DOHH2 (cell line): Measurements from ENCODE around the gene SESN2.

ENCODE experiments used
- H3F3A ChIP-seq: fragments of 200-600 bp; sonication (generic), shearing (Covaris generic); 2 replicates; pipeline ENCODE4 v1.6.0; 2016; ENCODE audit warnings: antibody characterized with exemption, mild to moderate bottlenecking; ENCODE audit not compliant: control insufficient read depth, insufficient read depth
- H3K27ac ChIP-seq: fragments of 200-600 bp; sonication (generic); 2 replicates; pipeline ENCODE4 v1.5.1; 2014; ENCODE audit warnings: low read depth, mild to moderate bottlenecking, low read length, moderate library complexity
- H3K27me3 ChIP-seq: fragments of 200-600 bp; sonication (generic); 2 replicates; pipeline ENCODE4 v1.6.1; 2014; ENCODE audit warnings: mild to moderate bottlenecking, low read length, mixed read lengths; ENCODE audit not compliant: control insufficient read depth
- H3K36me3 ChIP-seq: fragments of 200-600 bp; sonication (generic); 2 replicates; pipeline ENCODE4 v1.6.1; 2014; ENCODE audit warnings: mild to moderate bottlenecking, low read length, moderate library complexity, mixed read lengths; ENCODE audit not compliant: control insufficient read depth
- H3K4me1 ChIP-seq: fragments of 200-600 bp; sonication (generic); 2 replicates; pipeline ENCODE4 v1.6.1; 2014; ENCODE audit warnings: mild to moderate bottlenecking, low read length, mixed read lengths; ENCODE audit not compliant: control insufficient read depth
- H3K4me2 ChIP-seq: fragments of 200-600 bp; sonication (generic); 2 replicates; pipeline ENCODE4 v1.6.0; 2014; ENCODE audit warnings: mild to moderate bottlenecking, low read length, moderate library complexity
- H3K4me3 ChIP-seq: fragments of 200-600 bp; sonication (generic); 2 replicates; pipeline ENCODE4 v1.5.1; 2014; ENCODE audit warnings: mild to moderate bottlenecking, low read length, mixed read lengths
- H3K79me2 ChIP-seq: fragments of 200-600 bp; sonication (generic); 2 replicates; pipeline ENCODE4 v1.6.1; 2014; ENCODE audit warnings: mild to moderate bottlenecking, low read length, mixed read lengths; ENCODE audit not compliant: control insufficient read depth
- H3K9me2 ChIP-seq: fragments of 200-600 bp; sonication (generic); replicated peaks from 2 replicates; pipeline ENCODE4 v1.6.1; 2014; ENCODE audit warnings: mild to moderate bottlenecking, low read length, mixed read lengths; ENCODE audit not compliant: control insufficient read depth
- H3K9me3 ChIP-seq: fragments of 200-600 bp; sonication (generic); 2 replicates; pipeline ENCODE4 v1.6.1; 2014; ENCODE audit warnings: antibody characterized with exemption, low read length, mixed read lengths; ENCODE audit not compliant: control insufficient read depth, insufficient read depth
- H4K20me1 ChIP-seq: fragments of 200-600 bp; sonication (generic); 2 replicates; pipeline ENCODE4 v1.6.0; 2014; ENCODE audit warnings: low read depth, mild to moderate bottlenecking, antibody characterized with exemption, low read length, moderate library complexity; ENCODE audit not compliant: control insufficient read depth, insufficient read depth
- CTCF ChIP-seq: fragments of 200-600 bp; sonication (generic); IDR thresholded peaks from one replicate; pipeline ENCODE4 v1.5.1; 2014; ENCODE audit warnings: antibody characterized with exemption, mild to moderate bottlenecking, low read depth, low read length; ENCODE audit not compliant: poor library complexity, severe bottlenecking
- EZH2phosphoT487 ChIP-seq: fragments of 200-600 bp; sonication (generic); IDR thresholded peaks from 2 replicates; pipeline ENCODE4 v1.6.1; 2017; ENCODE audit warnings: borderline replicate concordance, mild to moderate bottlenecking, antibody characterized with exemption, low read length, moderate library complexity, mixed read lengths

The SESN2 gene

GRCh38 chr1:28295936-28296335 is 36.6 kb downstream of the SESN2 start:
- Histone ChIP-seq H3K36me3 (no peaks in the 10 kb centered on the region), H3K27ac (no peak overlapping the region), H3K4me3 (no peak overlapping the region), H3K9me3 (no peaks in the 10 kb centered on the region; the same call in 1 of the 2 replicates), H3K4me2 (no peak overlapping the region), H3K9me2 (no peaks in the 10 kb centered on the region), H3F3A (no peaks in the 10 kb centered on the region), H3K4me1 (no peaks in the 10 kb centered on the region), H4K20me1 (no peaks in the 10 kb centered on the region), H3K27me3 (peaks cover 10% of the 10 kb centered on the region; the same call in 1 of the 2 replicates), H3K79me2 (no peaks in the 10 kb centered on the region)
- TF ChIP-seq EZH2phosphoT487 = no peak
- no peak for TF ChIP-seq CTCF

- Histone ChIP-seq H3K36me3 (no peaks in the 10 kb centered on the region), H3K9me2 (no peaks in the 10 kb centered on the region), H3F3A (no peaks in the 10 kb centered on the region), H3K27me3 (peaks cover 13% of the 10 kb centered on the region; the same call in 1 of the 2 replicates), H4K20me1 (no peaks in the 10 kb centered on the region), H3K79me2 (no peaks in the 10 kb centered on the region), H3K4me2 (no peak overlapping the region), H3K4me3 (no peak overlapping the region), H3K9me3 (no peaks in the 10 kb centered on the region; the same call in 1 of the 2 replicates), H3K27ac (no peak overlapping the region), H3K4me1 (no peaks in the 10 kb centered on the region)
- TF ChIP-seq CTCF (no peak), EZH2phosphoT487 (no peak)
Measured at GRCh38 chr1:28296401-28297261, 37.3 kb downstream of the SESN2 start.

- H3F3A ChIP-seq = 0 out of 2 replicates have a peak, but pooled peaks cover 3% of the 10 kb centered on the region
- no peaks in the 10 kb centered on the region for H4K20me1 ChIP-seq
- H3K4me3 ChIP-seq = no peak overlapping the region
- H3K9me2 ChIP-seq = no peaks in the 10 kb centered on the region
- H3K27me3 ChIP-seq = peaks cover 13% of the 10 kb centered on the region
- H3K9me3 ChIP-seq = no peaks in the 10 kb centered on the region; the same call in 1 of the 2 replicates
- TF ChIP-seq EZH2phosphoT487 (no peak), CTCF (no peak)
- no peaks in the 10 kb centered on the region for H3K4me1 ChIP-seq
- H3K27ac ChIP-seq = no peak overlapping the region
- no peaks in the 10 kb centered on the region for H3K36me3 ChIP-seq
- no peaks in the 10 kb centered on the region for H3K79me2 ChIP-seq
- no peak overlapping the region for H3K4me2 ChIP-seq
Measured at GRCh38 chr1:28297826-28298225, 38.5 kb downstream of the SESN2 start.
